ENCODE data around the gene NMT1. TPM values are rescaled to one million over a fixed set of nuclear protein-coding genes. Genes with fewer than 3 reads are reported as not detected.
A peak's percentile ranks its signal among the peaks of the same experiment; 100 is the strongest.

The NMT1 gene
- total and polyA plus RNA-seq, 2 of the 13 experiments (the other 11 are each of a cell fraction or from before 2014, with no cell fraction given): 75.7 to 142 TPM

DNA sequence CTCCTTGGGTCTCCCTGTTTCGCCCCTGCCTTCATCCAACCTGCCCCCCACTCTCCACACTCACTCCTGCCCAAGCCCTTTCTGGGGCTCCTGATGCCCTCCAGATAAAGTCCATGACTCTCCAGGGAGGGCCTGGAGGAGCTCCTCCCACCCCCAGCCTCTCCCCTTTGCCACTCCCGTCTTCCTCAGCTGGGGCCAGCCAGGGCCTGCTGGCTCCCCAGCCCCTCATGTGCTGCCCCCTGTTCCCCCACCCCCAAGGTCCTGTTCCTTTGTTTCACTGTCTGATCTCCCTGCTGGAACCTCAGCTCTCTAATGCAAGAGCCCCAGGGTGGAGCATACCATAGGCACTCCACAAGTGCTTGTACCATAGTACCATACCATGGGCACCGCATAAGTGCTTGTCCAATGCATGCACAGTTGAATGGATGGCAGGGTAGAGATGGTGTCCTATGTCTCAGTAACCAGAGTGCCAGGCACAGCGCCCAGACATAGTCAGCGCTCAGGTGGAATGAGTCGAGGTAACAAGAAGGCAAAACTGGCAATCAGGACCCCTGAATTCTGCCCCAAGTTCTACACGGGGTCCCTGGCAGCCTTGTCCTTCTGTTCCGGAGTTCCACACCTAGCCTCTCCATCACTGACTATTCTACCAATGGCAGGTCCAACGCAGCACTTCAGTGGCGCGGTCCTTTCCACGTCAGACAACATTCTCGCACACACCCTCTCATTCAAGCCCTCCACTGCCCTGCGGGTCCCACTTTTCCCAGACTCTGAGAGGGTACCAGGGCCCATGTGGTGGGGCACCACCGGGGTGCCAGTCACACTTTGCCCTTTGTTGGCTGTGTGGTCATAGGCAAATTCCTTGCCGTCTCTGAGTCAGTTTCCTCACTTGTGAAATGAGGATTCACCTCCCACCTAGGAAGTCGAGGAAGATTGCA, 69.8 kb downstream of the NMT1 start (continued):
- TF ChIP-seq ZNF431 (CRISPR knock-in tag; IDR thresholded peaks at IDR 0.05; ENCODE audit: borderline replicate concordance, low read depth) (no peak), HNRNPL (IDR thresholded peaks at IDR 0.05; ENCODE audit: low read depth, low read length) (peak; percentile 65; the same call in 1 of the 2 replicates), ZNF556 (CRISPR knock-in tag; IDR thresholded peaks at IDR 0.05; ENCODE audit: borderline replicate concordance) (0 out of 2 replicates have a peak, but pooled peaks have one; percentile 37)
- TF ChIP-seq, protein P1, sequence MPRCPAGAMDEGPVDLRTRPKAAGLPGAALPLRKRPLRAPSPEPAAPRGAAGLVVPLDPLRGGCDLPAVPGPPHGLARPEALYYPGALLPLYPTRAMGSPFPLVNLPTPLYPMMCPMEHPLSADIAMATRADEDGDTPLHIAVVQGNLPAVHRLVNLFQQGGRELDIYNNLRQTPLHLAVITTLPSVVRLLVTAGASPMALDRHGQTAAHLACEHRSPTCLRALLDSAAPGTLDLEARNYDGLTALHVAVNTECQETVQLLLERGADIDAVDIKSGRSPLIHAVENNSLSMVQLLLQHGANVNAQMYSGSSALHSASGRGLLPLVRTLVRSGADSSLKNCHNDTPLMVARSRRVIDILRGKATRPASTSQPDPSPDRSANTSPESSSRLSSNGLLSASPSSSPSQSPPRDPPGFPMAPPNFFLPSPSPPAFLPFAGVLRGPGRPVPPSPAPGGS (CRISPR knock-in tag; IDR thresholded peaks at IDR 0.05): peak; percentile 21; the same call in 1 of the 2 replicates

DNA sequence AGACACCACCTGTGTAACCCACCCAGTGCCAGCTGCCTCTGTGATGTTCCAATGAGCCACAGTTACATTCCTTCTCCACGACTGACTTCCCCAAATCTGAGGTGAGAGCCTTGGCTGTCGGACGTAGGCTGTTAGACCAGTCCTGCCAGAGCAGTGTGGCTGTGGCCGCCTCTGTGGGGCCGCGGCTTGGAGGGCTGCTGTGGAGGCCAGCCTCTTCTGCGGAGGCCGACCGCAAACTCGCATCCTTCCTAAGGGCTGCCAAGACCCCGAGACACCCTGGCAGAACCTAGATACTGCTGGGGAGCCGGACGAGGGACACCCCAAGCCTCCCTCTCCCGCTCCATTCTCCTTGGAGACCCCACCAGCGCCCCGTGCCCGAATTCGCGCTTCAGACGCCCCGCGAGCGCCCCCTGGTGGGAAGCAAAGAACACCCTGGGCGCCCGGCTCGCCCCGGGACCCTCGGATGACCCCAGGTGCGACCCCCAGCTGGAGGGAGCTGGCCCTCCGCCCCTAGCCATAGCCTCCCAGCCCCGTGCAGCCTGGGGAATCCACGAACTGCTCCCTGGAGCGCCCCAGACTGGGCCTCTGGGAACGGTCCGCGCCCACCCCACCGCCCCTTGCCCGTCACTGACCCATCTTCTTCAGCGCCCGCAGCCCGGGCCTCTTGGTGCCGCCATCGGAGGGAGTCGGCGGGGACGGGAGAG, 70.7 kb downstream of the NMT1 start:
- Histone ChIP-seq H3K4me2 (ENCODE audit: low read depth, low read length) (peak overlapping the region; percentile 78), H3K4me3 (replicated peaks in 1 of 3; ENCODE audit: insufficient read depth in 1 of 3, low read depth in 2 of 3, low read length in 3 of 3) (peak overlapping the region; percentile 83 to 95 (median 92)), H3K4me1 (ENCODE audit: insufficient read depth, low read length) (peaks cover 66% of the 10 kb centered on the region), H3K27me3 (ENCODE audit: control insufficient read depth in 1 of 2, insufficient read depth in 2 of 2, low read length in 2 of 2) (no peaks in the 10 kb centered on the region), H3K27ac (ENCODE audit: extremely low read length, insufficient read depth, low read length) (peak overlapping the region; percentile 51), H3K79me2 (ENCODE audit: insufficient read depth, low read length) (peaks cover 16% of the 10 kb centered on the region), H3K9ac (ENCODE audit: insufficient read depth, low read depth, low read length) (peak overlapping the region; percentile 69), H3K9me3 (ENCODE audit: low read length) (no peaks in the 10 kb centered on the region), H4K20me1 (ENCODE audit: insufficient read depth, low read length) (no peaks in the 10 kb centered on the region), H2AFZ (ENCODE audit: low read length) (no peak overlapping the region), H3K36me3 (replicated peaks in 1 of 2; ENCODE audit: control insufficient read depth in 1 of 2, insufficient read depth in 2 of 2, low read length in 2 of 2) (no peaks in the 10 kb centered on the region)
- 11% methylated on average over 22 of the region's 46 CpGs for WGBS (ENCODE audit: low lambda C conversion rate)
- ChIA-PET POLR2A (interaction anchor here (1.4 to 4.7 kb wide), 4 partner anchors 17 to 70 kb away, joined by 4 to 71 read pairs (median 12); partner anchors contain the start of genes HEXIM1, HEXIM2 and NMT1), CTCF (ENCODE audit: low intra/inter-chr PET ratio, low total read pairs) (interaction anchor here (0.7 to 4.9 kb wide), 8 partner anchors 10 to 113 kb away, joined by 3 to 303 read pairs (median 4); no protein-coding TSS in a partner anchor)
- no peak for ATAC-seq
- intact Hi-C loops (cut with micrococcal nuclease; ENCODE audit: unreplicated experiment) (loop anchor here (2.0 kb wide), 1 partner anchor 33 kb away; no protein-coding TSS in a partner anchor), in situ Hi-C loops (cut with HindIII; ENCODE audit: extremely low pct_ligation_motif_present, low pct_unique_long_range_greater_than_20kb) (loop anchor here (5.0 to 10.0 kb wide), 2 partner anchors 34 to 243 kb away; no protein-coding TSS in a partner anchor)
- FAIRE-seq: no peak
- no TSS peak for BruUV-seq (replicated peaks)
- no peak for DNase-seq (ENCODE audit: low spot score)
- TF ChIP-seq ZNF326 (CRISPR knock-in tag; IDR thresholded peaks at IDR 0.05; ENCODE audit: borderline replicate concordance) (0 out of 2 replicates have a peak, but pooled peaks have one; percentile 9), HDAC2 (CRISPR knock-in tag; IDR thresholded peaks at IDR 0.05) (peak; percentile 15; the same call in 1 of the 2 replicates), PCBP2 (optimal IDR thresholded peaks at IDR 0.05; ENCODE audit: low read depth, low read length, poor library complexity, severe bottlenecking) (no peak), ZNF557 (CRISPR knock-in tag; IDR thresholded peaks at IDR 0.05) (no peak), HDAC1 (CRISPR knock-in tag; IDR thresholded peaks at IDR 0.05) (no peak), ZSCAN31 (CRISPR knock-in tag; IDR thresholded peaks at IDR 0.05; ENCODE audit: low read depth) (0 out of 2 replicates have a peak, but pooled peaks have one; percentile 1), ZNF768 (CRISPR knock-in tag; IDR thresholded peaks at IDR 0.05) (peak; percentile 66; the same call in 1 of the 2 replicates), ZNF670 (CRISPR knock-in tag; IDR thresholded peaks at IDR 0.05; ENCODE audit: borderline replicate concordance) (0 out of 2 replicates have a peak, but pooled peaks have one; percentile 48), SATB2 (CRISPR knock-in tag; IDR thresholded peaks at IDR 0.05) (0 out of 2 replicates have a peak, but pooled peaks have one; percentile 5), PTBP1 (IDR thresholded peaks at IDR 0.05; ENCODE audit: low read depth, low read length, poor library complexity, severe bottlenecking) (peak; percentile 40)
- TF ChIP-seq, protein P2, sequence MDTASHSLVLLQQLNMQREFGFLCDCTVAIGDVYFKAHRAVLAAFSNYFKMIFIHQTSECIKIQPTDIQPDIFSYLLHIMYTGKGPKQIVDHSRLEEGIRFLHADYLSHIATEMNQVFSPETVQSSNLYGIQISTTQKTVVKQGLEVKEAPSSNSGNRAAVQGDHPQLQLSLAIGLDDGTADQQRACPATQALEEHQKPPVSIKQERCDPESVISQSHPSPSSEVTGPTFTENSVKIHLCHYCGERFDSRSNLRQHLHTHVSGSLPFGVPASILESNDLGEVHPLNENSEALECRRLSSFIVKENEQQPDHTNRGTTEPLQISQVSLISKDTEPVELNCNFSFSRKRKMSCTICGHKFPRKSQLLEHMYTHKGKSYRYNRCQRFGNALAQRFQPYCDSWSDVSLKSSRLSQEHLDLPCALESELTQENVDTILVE (CRISPR knock-in tag; IDR thresholded peaks at IDR 0.05): no peak
- TF ChIP-seq, protein P3, sequence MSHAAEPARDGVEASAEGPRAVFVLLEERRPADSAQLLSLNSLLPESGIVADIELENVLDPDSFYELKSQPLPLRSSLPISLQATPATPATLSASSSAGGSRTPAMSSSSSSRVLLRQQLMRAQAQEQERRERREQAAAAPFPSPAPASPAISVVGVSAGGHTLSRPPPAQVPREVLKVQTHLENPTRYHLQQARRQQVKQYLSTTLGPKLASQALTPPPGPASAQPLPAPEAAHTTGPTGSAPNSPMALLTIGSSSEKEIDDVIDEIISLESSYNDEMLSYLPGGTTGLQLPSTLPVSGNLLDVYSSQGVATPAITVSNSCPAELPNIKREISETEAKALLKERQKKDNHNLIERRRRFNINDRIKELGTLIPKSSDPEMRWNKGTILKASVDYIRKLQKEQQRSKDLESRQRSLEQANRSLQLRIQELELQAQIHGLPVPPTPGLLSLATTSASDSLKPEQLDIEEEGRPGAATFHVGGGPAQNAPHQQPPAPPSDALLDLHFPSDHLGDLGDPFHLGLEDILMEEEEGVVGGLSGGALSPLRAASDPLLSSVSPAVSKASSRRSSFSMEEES (CRISPR knock-in tag; IDR thresholded peaks at IDR 0.05): 0 out of 2 replicates have a peak, but pooled peaks have one; percentile 35

Measured in HepG2 (cell line).